Measurements from ENCODE around the gene MTMR12. TPM values are rescaled to one million over a fixed set of nuclear protein-coding genes. Genes with fewer than 3 reads are reported as not detected.

Gene MTMR12
- total and polyA plus RNA-seq, 7 donors: 6.5 to 49.9 (median 26.7) TPM

DNA sequence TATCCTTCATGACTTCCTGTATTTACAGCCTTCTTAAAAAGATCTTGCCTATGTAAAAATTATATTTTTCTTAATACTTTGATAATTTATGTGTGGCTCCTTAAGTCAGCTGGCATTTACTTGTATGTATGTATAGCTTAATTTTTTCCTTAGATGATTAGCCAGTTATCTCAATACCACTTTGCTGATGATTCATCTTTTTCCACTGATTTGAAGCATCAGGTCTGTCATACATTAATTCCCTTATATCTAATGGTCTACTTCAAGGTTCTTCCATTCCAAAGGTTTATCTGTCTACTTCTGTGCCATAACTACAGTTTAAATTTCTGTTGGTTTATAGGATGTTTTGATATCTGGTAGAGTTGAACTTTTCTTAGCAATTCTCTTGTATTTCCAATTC, 44.9 kb upstream of the MTMR12 start:
- Histone ChIP-seq H3K36me3 (peaks cover 0 to 91% (median 13%) of the 10 kb centered on the region in 4 donors), H3K4me1 (no peaks in the 10 kb centered on the region), H3K4me3 (no peak overlapping the region), H3K27me3 (no peaks in the 10 kb centered on the region), H3K9me3 (no peaks in the 10 kb centered on the region), H3K27ac (no peak overlapping the region)
- intact Hi-C loops (cut with DNase I): no loop called here
- no peak for DNase-seq
- no peak for TF ChIP-seq EP300 (IDR thresholded peaks at IDR 0.05)
- TF ChIP-seq POLR2AphosphoS5 (IDR thresholded peaks at IDR 0.05): no peak
- TF ChIP-seq, protein P1, sequence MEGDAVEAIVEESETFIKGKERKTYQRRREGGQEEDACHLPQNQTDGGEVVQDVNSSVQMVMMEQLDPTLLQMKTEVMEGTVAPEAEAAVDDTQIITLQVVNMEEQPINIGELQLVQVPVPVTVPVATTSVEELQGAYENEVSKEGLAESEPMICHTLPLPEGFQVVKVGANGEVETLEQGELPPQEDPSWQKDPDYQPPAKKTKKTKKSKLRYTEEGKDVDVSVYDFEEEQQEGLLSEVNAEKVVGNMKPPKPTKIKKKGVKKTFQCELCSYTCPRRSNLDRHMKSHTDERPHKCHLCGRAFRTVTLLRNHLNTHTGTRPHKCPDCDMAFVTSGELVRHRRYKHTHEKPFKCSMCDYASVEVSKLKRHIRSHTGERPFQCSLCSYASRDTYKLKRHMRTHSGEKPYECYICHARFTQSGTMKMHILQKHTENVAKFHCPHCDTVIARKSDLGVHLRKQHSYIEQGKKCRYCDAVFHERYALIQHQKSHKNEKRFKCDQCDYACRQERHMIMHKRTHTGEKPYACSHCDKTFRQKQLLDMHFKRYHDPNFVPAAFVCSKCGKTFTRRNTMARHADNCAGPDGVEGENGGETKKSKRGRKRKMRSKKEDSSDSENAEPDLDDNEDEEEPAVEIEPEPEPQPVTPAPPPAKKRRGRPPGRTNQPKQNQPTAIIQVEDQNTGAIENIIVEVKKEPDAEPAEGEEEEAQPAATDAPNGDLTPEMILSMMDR (IDR thresholded peaks at IDR 0.05): no peak
- TF ChIP-seq POLR2A (IDR thresholded peaks at IDR 0.05): no peak

DNA sequence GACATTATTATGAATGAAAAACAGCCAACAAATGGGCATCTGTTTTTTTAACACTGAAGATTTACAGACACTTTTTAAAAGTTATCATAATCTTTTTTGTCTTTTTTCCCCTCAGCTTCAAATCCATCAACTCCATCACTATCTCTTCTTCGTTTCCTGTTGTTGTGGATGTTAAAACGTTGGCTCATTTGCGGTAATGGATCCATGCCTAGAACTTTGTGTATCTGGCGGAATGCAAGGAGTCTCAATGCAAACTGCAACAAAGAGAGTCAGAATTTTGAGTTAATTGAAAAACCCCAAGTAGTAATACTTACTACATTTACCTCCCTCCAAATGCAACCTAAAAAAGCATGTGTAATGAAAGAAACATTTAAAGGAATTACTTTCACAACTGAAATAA, 42.9 kb upstream of the MTMR12 start:
- Histone ChIP-seq H3K36me3 (peaks cover 0 to 72% (median 10%) of the 10 kb centered on the region in 4 donors), H3K27me3 (no peaks in the 10 kb centered on the region), H3K9me3 (no peaks in the 10 kb centered on the region), H3K4me1 (no peaks in the 10 kb centered on the region), H3K4me3 (no peak overlapping the region), H3K27ac (no peak overlapping the region)
- no peak for DNase-seq
- intact Hi-C loops (cut with DNase I): no loop called here
- 84 to 85% methylated on average over 4 of the region's 4 CpGs for WGBS, 2 donors
- TF ChIP-seq, protein P1 (IDR thresholded peaks at IDR 0.05): no peak
- TF ChIP-seq POLR2AphosphoS5 (IDR thresholded peaks at IDR 0.05) (no peak), POLR2A (IDR thresholded peaks at IDR 0.05) (no peak), EP300 (IDR thresholded peaks at IDR 0.05) (no peak)

DNA sequence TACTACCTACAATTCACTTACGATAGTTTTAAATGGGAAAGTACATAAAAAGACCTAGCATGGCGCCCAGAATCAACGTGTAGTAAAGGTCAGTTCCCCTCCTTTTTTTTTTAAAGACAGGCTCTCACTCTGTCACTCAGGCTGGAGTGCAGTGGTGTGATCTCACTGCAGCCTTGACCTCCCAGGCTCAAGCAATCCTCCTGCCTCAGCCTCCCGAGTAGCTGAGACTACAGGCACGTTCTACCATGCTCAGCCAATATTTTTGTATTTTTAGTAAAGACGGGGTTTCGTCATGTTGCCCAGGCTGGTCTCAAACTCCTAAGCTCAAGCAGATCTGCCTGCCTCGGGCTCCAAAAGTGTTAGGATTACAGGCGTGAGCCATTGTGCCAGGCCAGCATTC, 40.7 kb upstream of the MTMR12 start:
- no peaks in the 10 kb centered on the region for H3K4me1 ChIP-seq
- WGBS, 2 donors: 91 to 94% methylated on average over 9 of the region's 9 CpGs
- intact Hi-C loops (cut with DNase I): no loop called here
- H3K27ac ChIP-seq: no peak overlapping the region
- TF ChIP-seq EP300 (IDR thresholded peaks at IDR 0.05): no peak
- peaks cover 0 to 50% (median 8%) of the 10 kb centered on the region in 4 donors for H3K36me3 ChIP-seq
- no peak overlapping the region for H3K4me3 ChIP-seq
- no peaks in the 10 kb centered on the region for H3K9me3 ChIP-seq
- DNase-seq: no peak
- H3K27me3 ChIP-seq: no peaks in the 10 kb centered on the region

DNA sequence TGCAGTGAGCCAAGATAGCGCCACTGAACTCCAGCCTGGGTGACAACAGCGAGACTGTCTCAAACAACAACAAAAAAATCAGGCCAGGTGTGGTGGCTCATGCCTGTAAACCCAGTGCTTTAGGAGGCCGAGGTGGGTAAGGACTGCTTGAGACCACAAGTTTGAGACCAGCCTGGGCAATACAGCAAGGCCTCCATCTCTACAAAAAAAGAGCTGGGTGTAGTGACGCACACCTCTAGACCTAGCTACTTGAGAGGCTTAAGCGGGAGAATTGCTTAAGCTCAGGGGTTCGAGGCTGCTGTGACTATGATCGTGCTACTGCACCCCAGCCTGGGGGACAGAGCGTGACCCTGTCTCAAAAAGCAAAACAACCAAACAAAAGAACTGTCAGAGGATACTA, 39.9 kb upstream of the MTMR12 start:
- Histone ChIP-seq H3K9me3 (no peaks in the 10 kb centered on the region), H3K27ac (no peak overlapping the region), H3K4me1 (no peaks in the 10 kb centered on the region), H3K4me3 (no peak overlapping the region), H3K27me3 (no peaks in the 10 kb centered on the region), H3K36me3 (peaks cover 0 to 45% (median 7%) of the 10 kb centered on the region in 4 donors)
- intact Hi-C loops (cut with DNase I): no loop called here
- no peak for TF ChIP-seq POLR2AphosphoS5 (IDR thresholded peaks at IDR 0.05)
- TF ChIP-seq, protein P1 (IDR thresholded peaks at IDR 0.05): no peak
- TF ChIP-seq EP300 (IDR thresholded peaks at IDR 0.05): no peak
- TF ChIP-seq POLR2A (IDR thresholded peaks at IDR 0.05): no peak
- DNase-seq: no peak
- WGBS, 2 donors: 92 to 97% methylated on average over 8 of the region's 8 CpGs

DNA sequence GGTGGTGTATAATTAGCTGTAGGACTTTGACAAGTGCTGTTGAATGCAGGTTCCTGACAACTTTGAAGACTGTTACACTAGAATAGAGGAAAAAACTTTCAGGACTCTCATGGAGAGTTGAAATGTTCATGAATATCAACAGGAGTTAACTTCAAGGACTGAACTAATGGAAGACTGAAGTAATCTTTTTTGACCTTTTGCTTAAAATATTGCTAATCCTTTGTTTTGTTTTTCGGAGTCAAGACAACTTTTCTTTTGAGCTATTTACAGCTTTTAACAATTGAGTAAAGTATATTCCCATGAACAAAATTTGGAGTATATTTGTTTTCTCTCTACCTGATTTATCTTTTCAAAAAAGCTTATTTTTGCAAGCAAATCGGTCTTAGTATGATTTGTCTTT, 34.1 kb upstream of the MTMR12 start:
- H3K27me3 ChIP-seq: no peaks in the 10 kb centered on the region
- DNase-seq: no peak
- no peaks in the 10 kb centered on the region for H3K36me3 ChIP-seq
- H3K9me3 ChIP-seq: no peaks in the 10 kb centered on the region
- H3K4me3 ChIP-seq: no peak overlapping the region
- no peaks in the 10 kb centered on the region for H3K4me1 ChIP-seq
- no peak for TF ChIP-seq POLR2A (IDR thresholded peaks at IDR 0.05)
- TF ChIP-seq, protein P1 (IDR thresholded peaks at IDR 0.05): no peak
- H3K27ac ChIP-seq: no peak overlapping the region
- 94 to 96% methylated on average over 2 of the region's 2 CpGs for WGBS, 2 donors
- intact Hi-C loops (cut with DNase I): no loop called here
